Activated T-helper 1 cell treated with Interleukin-2 at 50 U/mL for 16 hours (primary cell): Measurements from ENCODE around the gene CDAN1.

Experiments used
- DNase-seq: peaks from one replicate; pipeline ENCODE4 v3.0.0-alpha.2; 2020; ENCODE audit warnings: low read depth

Gene CDAN1

DNA sequence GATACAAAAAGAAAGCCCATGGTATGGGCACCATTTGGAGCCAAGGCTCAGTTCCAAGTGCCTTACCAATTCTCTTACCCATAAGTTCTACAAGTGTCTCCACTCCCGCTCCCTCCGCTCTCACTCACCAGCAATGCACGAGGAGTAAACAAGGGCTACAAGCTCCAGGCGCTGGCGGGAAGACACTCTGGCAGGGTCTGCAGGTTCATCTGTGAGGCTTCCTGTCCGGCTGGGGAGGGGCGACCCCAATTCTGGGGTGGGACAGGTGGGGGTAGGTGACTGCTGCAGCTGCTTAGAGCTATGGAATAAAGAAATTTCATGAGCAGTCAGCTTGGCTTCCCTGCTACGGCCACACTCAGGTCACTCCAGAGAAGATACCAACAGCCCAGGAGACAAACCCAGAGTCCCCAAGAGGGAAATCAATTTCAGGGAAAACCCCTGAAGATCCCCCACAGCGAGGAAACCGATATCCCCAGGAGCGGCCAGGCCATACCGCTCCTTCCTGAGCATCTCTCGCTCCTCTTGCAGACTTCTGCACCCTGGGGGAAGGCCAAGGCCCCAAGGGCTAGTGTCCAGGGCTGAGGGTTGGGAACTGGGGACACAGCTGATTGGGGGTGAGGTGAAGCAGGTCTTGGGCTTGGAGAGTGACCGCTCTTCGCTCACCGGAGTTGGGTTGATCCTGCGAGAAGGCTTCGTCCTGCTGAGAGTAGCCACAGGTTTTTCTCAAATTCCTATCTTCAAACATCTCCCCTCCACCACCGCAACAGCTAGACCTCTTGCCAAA lies 1.4 kb downstream of the CDAN1 start:
- no peak for DNase-seq

DNA sequence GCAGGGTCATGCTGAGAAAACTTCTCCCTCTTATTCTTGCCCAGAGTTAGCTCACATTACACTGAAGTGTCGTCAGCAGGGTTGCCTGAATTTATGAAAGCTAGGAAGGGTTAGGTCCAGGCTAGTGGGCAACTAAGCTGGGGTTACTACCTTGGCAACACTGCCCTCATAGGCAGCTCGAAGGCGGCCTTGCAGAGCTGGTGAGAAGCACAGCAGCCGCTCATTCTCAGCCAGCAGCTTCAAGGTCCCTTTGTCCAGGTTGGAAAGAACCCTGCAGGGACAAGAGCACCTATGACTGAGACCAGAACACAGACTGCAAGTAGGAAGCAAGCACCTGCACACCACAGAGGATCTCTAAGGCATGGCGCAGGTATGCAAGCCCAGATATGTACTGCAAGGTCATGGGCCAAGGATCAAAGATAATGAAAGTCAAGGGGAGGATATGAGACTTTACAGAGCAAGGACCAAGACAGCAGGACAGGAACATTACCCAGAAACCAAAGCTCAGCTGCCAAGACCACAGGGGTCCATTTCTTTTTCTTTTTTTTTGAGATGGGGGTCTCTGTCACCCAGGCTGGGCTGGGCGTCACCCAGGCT lies 2.8 kb downstream of the CDAN1 start:
- DNase-seq, result no peak

DNA sequence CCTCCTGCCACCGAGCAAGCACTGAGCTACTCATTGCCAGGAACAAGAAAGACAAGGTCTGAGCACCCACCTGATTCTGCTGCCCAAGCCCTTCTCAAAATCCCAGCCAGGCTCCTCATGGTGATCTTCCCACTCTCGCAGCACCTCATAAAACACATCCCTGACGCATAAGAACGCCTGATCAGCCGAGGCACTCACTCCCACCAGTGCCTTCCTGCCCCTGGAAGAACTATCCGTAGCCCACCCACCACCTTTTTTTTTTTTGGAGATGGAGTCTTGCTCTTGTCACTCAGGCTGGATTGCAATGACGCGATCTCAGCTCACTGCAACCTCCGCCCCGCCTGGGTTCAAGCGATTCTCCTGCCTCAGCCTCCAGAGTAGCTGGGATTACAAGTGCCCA lies 3.9 kb downstream of the CDAN1 start:
- DNase-seq, result no peak

DNA sequence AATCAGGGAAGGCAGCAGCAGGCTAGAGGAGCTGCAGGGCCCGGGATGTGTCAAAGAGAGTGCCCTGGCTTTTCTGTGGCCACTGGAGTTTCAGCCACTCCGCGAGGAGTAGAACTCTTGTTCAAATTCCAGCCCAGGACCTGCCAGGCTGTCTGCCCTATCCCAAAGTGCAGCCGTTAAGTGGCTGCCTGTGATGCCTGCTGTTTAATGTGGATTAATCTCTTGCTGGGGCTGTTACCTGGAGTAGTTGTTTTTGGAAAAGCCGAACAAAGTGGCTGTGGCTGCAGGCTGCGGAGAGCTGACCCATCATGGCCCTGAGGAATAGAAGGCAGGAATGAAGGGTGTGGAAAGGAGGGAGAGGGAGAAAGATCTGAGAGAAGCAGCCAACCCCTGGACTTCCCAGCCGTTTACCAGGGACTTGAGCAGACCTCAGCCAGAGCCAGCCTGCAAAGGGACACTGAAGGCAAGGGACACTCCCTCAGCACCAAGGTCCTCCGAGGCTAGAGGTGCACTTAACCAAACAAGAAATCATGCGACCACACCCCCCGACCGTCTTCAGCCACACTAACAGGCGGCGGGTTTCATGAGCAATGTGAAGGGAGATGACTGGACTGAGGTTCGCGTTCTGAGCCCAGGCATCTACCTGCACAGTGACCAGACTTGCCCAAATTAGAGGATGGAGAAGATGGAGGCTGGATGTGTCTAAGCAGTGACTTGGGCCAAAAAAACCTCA lies 4.7 kb downstream of the CDAN1 start:
- DNase-seq, result no peak

DNA sequence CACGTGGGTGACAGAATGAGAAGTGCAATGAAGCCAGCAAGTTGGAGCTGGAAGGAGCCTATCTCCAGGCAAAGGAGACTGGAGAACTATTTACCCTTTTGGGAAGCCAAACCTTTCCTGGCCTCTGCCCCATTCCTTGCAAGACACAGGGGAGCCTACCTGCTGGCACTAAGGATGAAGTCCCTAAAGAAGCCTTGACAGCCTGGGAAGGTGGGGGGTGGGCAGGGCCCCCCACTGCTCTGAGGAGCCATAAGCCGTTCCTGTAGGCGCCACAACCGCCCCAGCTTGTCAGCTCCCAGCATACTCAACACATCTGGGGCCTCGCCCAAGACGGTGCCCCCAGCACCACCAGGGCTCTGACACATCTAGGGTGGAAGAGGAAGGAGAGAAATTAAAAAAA lies 5.5 kb downstream of the CDAN1 start:
- DNase-seq, result no peak

DNA sequence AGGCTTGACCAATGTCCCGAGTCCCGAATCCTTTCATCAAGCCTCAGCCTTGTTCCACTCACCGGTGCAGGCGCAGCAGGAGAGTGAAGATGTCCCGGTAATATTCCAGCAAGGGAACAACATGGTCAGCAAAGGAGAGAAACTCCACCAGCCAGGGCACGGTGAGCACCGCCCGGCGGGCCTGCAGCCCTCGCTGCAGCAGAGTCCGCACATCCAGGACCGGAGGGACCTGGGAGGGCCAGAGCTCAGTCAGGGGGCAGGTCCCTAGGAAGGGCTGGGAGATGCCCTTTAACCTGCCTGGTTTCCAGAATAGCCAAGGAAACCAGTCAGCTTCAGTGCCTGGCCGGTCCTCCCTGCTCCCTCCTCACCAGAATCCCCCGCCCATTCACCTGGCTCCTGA lies 6.4 kb downstream of the CDAN1 start:
- no peak for DNase-seq

DNA sequence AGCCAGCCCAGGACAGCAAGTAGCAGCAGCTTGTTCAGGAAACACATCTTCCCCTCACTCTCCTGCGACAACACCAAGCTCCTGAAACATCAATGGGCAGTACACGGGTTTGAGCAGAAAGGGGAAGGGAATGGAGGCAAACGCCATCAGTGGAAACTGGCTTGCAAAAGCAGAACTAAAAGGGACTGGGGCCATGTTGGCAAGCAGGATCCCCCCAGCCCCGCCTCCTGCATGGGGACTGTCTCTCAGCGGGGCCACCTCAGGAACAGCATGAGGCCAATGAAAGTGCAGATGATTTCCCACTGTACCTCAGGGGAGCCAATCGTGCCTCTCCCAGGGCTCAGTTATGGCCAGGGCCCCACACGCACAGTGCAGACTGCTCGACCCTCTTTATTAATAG lies 6.8 kb downstream of the CDAN1 start:
- no peak for DNase-seq

DNA sequence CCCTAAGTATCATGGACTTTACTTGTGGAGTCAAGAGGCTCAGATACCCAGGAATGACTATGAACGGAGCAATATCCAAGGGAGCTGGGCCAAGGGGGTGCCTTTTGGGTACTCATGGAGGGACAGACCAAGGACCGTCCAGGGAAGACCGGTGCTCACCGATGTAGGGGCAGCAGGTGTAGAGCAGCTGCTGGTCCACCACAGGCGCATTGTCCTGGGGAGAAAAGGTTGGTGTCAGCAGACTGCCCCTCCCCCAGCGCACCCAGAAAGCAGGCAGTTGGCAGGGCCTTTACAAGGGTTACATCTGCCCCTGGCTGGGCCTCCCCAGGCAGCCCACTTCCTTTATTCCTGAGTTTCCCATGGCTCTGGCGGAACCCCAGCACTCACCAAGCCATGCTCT lies 7.5 kb downstream of the CDAN1 start:
- no peak for DNase-seq

DNA sequence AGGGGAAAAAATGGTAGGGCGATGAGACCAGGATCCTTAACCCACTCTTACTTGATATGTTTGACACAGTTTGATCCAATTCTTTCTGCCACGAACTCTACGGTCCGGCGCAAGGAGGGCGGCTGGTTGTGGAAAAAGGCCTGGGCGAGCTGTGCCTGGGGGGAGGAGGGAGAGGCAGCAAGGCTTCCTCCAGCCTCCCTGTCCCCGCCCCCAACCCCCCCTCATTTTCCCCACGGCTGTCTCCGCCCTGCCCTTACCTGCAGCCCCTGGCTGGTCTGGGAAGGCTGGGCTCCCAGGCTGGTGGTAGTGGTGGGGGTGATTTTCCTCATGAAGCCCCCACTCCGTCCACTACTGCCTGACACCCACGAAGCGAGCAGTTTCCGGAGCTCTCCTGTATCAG lies 8.0 kb downstream of the CDAN1 start:
- no peak for DNase-seq

DNA sequence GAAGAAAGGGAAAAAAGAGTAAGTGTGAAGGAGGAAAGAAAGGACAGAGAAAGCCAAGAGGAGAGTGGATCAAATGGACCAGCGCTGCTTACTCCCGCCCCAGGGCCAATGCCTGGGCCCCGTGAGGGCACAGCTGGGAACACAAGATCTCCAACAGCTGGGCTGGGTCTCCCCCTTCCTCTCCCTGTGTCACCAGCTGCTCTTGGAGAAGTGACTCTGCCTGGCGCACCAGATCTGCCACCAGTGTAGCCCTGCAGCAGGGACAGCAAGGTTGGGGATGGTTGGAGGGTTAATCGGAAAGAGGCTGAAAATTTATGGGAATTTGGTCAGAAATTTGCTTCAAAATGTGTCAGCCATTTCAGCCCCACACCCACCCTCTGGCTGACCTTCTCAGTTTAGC lies 8.4 kb downstream of the CDAN1 start:
- no peak for DNase-seq

DNA sequence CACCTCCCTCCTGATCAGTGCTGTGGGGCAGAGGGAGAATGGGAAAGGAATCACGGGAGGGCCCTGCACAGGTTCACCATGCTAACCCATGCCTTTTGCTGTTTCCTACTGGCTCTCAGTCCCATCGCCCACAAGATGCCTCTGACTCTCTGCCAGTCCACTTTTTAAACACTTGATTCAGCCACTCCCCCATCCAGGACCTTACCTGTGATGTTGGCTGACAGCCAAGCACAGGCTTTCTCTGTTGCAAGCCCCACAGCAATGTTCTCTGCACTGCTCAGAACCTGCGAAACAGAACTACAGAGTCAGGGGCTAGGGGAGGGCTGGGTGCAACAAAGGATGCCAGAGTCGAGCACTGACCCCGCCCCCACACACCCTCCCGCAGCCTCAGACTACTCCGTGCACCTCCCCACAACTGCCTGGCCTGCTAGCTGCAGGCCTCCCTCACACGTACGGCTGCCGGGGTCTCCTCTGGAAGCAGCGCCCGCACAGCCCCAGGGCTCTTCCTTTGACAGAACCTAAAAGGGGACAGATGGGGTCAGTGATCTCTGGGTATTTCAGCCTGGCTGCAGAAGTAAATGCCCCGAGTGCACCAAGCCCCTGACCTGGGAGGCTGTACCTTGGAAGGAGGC lies 9.1 kb downstream of the CDAN1 start:
- DNase-seq, result no peak

DNA sequence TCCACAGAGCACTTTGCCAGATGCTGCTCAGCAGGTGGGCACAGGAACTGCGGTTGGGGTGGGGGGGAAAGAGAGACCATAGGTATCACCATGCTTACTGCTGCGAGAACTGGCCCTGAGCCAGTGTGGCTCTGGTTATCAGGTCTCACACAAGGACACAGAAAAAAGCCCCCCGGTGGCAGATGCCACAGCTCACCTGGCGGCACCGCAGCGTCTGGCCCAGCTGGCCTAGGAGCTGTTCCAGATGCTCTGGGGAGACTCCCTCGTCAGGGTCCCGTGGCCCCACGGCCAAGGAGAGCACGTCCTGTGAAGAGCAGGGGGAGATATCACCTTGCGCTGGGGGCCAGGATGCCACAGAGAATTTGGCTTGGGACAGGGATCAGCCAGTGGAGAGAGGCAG lies 10.8 kb downstream of the CDAN1 start:
- DNase-seq, result no peak

DNA sequence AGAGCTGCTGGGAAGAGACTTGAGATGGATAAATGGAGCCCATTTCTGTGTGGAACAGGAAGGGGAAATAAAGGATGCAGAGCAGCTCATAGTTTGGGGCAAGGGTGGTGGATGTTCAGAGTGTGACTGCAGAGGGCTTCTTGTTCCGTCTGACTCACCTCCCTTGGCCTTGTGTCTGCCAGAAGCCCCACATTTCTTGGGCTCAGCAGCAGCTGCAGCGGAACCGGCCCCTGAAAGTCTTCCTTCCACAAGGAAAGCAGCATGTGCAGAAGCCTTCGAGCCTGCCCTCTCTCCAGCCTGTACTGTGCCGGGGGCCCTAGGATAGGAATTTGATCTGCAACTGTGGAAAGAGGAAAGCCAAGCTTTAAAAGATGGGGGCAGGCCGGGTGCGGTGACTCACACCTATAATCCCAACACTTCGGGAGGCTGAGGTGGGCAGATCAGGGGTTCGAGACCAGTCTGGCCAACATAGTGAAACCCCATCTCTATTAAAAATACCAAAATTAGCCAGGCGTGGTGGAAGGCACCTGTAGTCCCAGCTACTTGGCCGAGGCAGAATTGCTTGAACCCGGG lies 11.5 kb downstream of the CDAN1 start:
- DNase-seq, result no peak

DNA sequence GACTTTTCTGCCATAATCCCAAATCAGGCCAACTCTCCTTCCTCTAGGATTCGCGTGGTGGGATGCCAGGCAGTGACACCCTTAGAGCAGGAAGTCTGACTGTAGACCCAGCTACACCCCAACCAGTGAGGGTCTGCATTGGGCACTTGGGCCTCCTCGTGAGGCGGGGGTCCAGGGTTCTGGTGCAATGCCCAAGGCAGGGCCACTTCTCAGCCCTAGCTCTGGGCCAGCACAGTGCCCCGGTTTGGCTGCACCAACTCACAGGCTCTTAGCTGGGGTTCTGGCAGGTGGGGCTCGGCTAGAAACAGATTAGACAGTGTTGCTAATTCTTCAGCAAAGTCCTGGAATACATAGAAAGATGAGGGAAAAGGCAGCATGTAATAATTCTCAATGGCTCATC lies 12.7 kb downstream of the CDAN1 start:
- no peak for DNase-seq

DNA sequence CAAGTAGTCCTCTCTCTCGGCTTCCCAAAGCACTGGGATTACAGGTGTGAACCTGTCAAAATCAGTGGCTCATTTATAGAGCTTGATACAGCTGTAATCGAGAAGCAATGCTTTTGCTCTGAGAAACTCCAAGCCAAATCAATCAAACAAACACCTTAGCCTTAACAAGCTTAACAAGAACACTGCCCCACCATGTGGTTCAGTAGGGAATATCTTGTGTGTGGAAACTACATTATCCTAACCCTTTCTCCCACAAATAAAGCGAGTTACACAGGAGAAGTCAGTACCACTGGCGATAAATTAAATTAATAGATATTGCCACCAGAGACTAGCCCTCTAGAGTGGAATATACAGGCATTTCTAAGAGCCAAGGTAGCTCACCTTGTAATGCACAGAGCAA lies 13.9 kb downstream of the CDAN1 start:
- DNase-seq, result no peak

DNA sequence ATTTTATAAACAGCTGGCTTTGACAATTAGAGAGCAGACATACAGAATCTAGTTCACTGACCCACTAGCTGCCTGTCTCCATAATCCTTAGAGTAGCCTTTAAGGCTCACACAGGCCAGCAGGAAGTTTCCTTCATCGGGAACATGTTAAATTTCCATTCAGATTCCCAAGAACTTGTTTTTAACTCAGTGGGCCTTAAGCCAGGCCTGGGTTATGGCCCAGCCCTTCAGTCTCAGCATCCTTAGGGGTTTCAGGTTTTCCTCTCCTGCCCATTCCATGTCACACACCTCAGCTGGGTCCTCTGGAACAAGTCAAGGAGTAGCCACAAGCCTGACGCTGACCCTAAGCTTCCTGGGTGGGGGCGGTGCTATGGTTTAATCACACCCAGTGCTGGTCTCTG lies 15.0 kb downstream of the CDAN1 start:
- DNase-seq, result no peak

DNA sequence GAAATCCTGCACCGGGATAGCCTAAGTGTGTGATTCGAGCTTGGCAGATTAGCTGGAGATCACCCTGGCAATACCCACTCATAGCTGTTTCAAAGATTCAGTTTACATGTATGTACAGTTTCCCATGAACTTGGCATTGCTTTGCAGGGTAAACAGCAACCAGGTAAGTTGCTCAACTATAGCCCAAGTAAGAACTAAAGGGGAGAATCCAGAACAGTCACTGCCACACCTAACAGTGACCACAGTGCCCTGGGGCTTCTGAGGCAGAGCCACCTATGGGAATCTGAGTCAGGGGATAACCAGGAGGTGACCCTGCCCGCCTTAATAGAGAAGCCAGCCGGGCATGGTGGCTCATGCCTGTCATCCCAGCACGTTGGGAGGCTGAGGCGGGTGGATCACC lies 15.9 kb downstream of the CDAN1 start:
- no peak for DNase-seq

DNA sequence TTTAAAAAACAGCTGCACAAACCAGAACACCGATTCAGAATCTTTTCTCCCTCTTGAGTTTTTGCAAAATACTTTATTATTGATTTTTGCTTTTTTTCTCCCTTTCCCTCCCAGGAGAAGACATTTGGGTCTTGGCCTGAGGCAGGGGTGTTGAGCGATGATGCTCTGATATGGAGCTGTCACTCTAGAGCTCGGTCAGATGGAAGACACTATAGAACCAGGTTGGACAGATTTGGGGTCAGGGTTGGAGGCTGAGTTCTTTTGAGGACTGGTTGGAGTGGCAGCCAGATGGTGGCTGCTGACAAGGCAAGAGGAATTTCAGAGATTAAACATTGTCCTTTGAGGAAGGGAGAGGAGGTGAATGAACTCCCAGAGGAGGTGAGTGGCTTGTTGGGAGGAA lies 16.9 kb downstream of the CDAN1 start:
- no peak for DNase-seq

DNA sequence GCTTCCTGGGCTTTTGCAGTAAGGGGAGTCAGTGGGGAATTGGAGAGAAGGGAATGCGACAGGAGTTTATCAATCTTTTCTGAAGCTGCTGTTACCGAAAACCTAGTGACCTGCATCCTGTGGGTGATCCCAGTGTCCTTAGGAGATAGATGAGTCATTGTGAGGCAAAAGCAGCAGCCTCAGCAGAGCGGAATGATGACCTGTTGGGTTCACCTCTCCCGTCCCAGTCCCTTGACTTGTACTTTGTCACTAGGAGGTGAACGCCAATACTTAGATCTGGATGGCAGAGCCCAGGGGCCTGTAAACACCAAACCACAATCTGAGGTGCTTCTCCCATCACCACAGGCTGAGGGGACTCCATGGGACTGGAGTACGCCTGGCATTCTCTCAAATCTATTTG lies 17.9 kb downstream of the CDAN1 start:
- DNase-seq, result no peak

DNA sequence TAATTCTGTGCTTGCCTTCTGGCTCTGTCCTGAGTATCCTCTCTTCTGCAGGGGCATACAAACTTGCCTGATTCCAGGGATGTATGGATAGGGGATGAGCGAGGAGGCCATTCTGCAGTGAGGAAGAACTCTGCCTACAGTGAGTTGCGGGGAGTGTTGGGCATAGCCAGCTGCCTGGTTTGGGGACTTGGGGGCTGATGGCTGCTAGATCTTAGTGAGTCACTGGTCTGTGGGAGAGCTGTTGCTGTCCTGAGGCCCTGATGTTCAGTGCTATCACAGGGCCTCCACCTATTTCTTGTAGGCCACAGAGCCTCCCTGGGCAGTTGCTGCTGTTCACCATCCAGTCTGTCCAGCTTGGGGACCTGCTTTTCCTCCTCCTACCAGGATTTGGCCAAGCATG lies 20.3 kb downstream of the CDAN1 start:
- no peak for DNase-seq

DNA sequence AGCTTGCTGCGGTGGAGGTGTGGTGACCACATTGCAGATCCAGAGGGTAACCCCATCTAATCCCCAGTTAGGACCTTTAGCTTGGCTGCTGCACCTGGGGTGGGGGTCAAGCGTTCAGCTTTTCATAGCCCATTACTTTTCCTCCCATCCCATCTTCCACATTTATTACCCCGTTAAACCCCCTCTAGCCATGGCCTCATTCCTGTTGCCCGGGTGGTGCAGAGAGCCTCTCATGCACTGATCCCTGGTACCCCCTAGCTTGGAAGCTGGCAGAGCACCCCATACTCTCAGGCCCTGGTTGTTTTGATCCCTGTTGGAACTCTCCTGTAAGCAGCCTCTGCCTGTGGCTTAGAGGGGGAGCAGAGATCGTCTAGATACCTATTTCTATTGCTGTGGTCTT lies 20.8 kb downstream of the CDAN1 start:
- DNase-seq, result no peak

DNA sequence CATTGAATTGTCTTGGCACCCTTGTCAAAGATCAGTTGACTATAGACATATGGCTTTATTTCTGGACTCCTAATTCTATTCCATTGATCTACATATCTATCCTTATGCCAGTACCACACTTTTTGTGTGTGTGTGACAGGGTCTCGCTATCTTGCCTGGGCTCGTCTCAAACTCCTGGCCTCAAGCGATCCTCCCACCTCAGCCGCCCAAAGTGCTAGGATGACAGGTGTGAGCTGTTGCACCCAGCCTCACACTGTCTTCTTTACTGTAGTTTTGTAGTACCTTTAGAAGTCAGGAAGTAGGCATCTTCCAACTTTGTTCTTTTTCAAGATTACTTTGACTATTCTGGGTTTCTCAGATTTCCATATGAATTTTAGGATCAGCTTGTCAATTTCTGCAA lies 24.3 kb downstream of the CDAN1 start:
- no peak for DNase-seq

DNA sequence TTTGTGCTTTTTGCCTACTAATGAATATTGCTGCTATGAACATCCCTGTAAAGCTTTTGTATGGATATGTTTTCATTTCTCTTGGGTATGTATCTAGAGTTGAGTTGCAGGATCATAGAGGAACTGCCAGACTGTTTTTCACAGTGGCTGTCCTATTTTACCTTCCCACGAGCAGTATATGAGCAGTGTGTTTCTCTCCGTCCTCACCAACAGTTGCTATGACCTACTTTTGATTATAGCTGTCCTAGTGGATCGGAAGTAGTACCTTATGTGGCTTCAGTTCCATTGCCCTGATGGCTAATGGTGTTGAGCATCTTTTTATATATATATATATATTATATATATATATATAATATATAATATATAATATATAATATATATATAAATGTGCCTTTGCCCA lies 25.2 kb downstream of the CDAN1 start:
- no peak for DNase-seq
